SK-N-MC (cell line): Measurements from ENCODE around the gene LRP1B.

Experiments used
- EZH2 ChIP-seq: fragments of 200-600 bp; sonication (generic); IDR thresholded peaks from one replicate; pipeline ENCODE4 v1.6.1; 2017; ENCODE audit warnings: antibody characterized with exemption
- FOXP2 ChIP-seq: optimal IDR thresholded peaks from 2 replicates; pipeline ENCODE3; 2011; ENCODE audit warnings: mild to moderate bottlenecking, moderate library complexity; ENCODE audit not compliant: insufficient read depth; ENCODE audit errors: extremely low read length, control extremely low read depth

GRCh38 chr2:140600116-140600515, 1530.7 kb downstream of the LRP1B start:
- no peak for TF ChIP-seq FOXP2
- TF ChIP-seq EZH2 = no peak
